ENCODE results near the gene SEC14L6. TPM values are rescaled to one million over a fixed set of nuclear protein-coding genes. Genes with fewer than 3 reads are reported as not detected.

SEC14L6 gene
- total RNA-seq: under 0.01 TPM in 1 of 2 replicates, not detected in the other

DNA sequence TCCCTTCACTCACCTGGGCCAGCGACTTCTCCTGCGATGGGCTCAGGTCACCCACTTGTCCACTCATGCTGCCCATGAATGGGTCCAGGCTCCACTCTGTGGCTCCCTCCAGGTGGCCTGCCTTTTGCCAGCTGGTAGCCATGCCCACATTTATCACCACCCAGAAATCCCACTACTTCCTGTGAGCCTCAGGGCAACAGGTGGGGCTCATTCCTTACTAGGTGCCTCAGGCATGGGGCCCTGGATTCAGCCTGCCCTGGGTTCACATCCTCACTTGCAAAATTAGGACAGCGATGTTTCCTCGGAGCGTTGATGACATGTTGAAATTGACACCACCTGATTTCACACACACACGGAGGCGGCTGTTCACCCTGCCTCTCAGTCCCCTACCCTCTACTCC is at the start of gene SEC14L6:
Gene SEC14L6 (minus strand): TSS at position 126 of the 400 bp plus-strand sequence. CDS start 59 bp downstream, at position 67.

GRCh38 chr22:30591588-30592359 is 45.2 kb upstream of the SEC14L6 start, which contains the start of gene PES1:
PES1 (minus strand) TSS chr22:30591910; CDS start chr22:30591833, 77 bp downstream.

GRCh38 chr22:30574095-30574981 is 27.8 kb upstream of the SEC14L6 start, which contains the start of gene GAL3ST1:
GAL3ST1 (minus strand) TSS chr22:30574665; CDS start chr22:30557392, 17,273 bp downstream.

Other genes with a start within 250 kb of the SEC14L6 start
- gene TBC1D10A, start 219.8 kb downstream of the SEC14L6 start, total RNA-seq: 8.1 TPM in 2 replicates
- gene SF3A1, start 189.8 kb downstream of the SEC14L6 start, total RNA-seq: 15.8 and 19.6 TPM in 2 replicates
- 1.3 and 1.5 TPM in 2 replicates for gene CCDC157, start 189.7 kb downstream of the SEC14L6 start, total RNA-seq
- gene RNF215, start 159.3 kb downstream of the SEC14L6 start, total RNA-seq: 17.5 and 21.7 TPM in 2 replicates
- 16.1 and 16.6 TPM in 2 replicates for gene SEC14L2, start 149.7 kb downstream of the SEC14L6 start, total RNA-seq
- 16.6 and 17.4 TPM in 2 replicates for gene MTFP1, start 121.0 kb downstream of the SEC14L6 start, total RNA-seq
- gene SEC14L3, start 74.7 kb downstream of the SEC14L6 start, total RNA-seq: not detected in 2 replicates
- gene SEC14L4, start 41.0 kb downstream of the SEC14L6 start, total RNA-seq: 0.17 TPM in 1 of 2 replicates, not detected in the other
- under 0.01 TPM in 1 of 2 replicates, not detected in the other for gene GAL3ST1, start 27.9 kb upstream of the SEC14L6 start, total RNA-seq
- 51.3 and 75.8 TPM in 2 replicates for gene PES1, start 45.2 kb upstream of the SEC14L6 start, total RNA-seq
- 13.8 and 18.5 TPM in 2 replicates for gene TCN2, start 60.4 kb upstream of the SEC14L6 start, total RNA-seq
- 10.5 and 31.3 TPM in 2 replicates for gene SLC35E4, start 89.0 kb upstream of the SEC14L6 start, total RNA-seq
- 9.3 and 11.6 TPM in 2 replicates for gene DUSP18, start 121.1 kb upstream of the SEC14L6 start, total RNA-seq
- 8.6 and 14.9 TPM in 2 replicates for gene OSBP2, start 148.1 kb upstream of the SEC14L6 start, total RNA-seq